PFSK-1 (cell line): ENCODE data around the gene GPHA2.

Source experiments
- POLR2AphosphoS5 ChIP-seq: IDR thresholded peaks from 2 replicates; pipeline ENCODE4 v1.6.1; 2012; ENCODE audit warnings: low read depth, mild to moderate bottlenecking, control low read depth, low read length, moderate library complexity
- SIN3A ChIP-seq: IDR thresholded peaks from 2 replicates; pipeline ENCODE4 v1.6.1; 2012; ENCODE audit warnings: mild to moderate bottlenecking, low read length, moderate library complexity, borderline replicate concordance; ENCODE audit not compliant: insufficient read depth

- TF ChIP-seq POLR2AphosphoS5 (no peak), SIN3A (no peak)
These were observed 37.6 kb downstream of the GPHA2 start for GRCh38 chr11:64898076-64898445.
